Activated CD8-positive, alpha-beta memory T cell treated with anti-CD3 and anti-CD28 coated beads for 36 hours (primary cell): Measurements from ENCODE around the gene UBAC2. TPM values are rescaled to one million over a fixed set of nuclear protein-coding genes. Genes with fewer than 3 reads are reported as not detected.

ENCODE experiments used
- CTCF ChIA-PET: fragments of 350-600 bp; sonication (Branson Sonifier 250); formaldehyde crosslinking; loops from one replicate; lab custom pipeline; 2021; ENCODE audit warnings: antibody characterized with exemption; lab: Charles Lee
- POLR2A ChIA-PET: fragments of 350-600 bp; sonication (Branson Sonifier 250); formaldehyde crosslinking; loops from one replicate; lab custom pipeline; 2021; ENCODE audit warnings: antibody characterized with exemption; lab: Charles Lee
- total RNA-seq, 2 experiments: library from RNA; stranded (reverse); gene quantifications; one replicate each; pipeline ENCODE4 v1.2.3, GENCODE V29; 2021

Gene UBAC2
- total RNA-seq, 2 experiments from 2014 or later, result 61.6 to 62.4 TPM

- ChIA-PET CTCF (interaction anchor here (0.7 to 1.8 kb wide), 3 partner anchors 18 to 124 kb away, joined by 3 to 5 read pairs (median 3); no protein-coding TSS in a partner anchor), POLR2A (no interaction called here)
These were observed 218.1 kb downstream of the UBAC2 start for GRCh38 chr13:99418843-99419140.

GRCh38 chr13:99419591-99420243 lies 219.1 kb downstream of the UBAC2 start:
- CTCF ChIA-PET, result interaction anchor here (1.1 to 2.2 kb wide), 6 partner anchors 15 to 125 kb away, joined by 3 to 18 read pairs (median 4); no protein-coding TSS in a partner anchor
- POLR2A ChIA-PET, result no interaction called here

GRCh38 chr13:99421271-99421670 lies 220.6 kb downstream of the UBAC2 start:
- CTCF ChIA-PET, result interaction anchor here (0.6 to 2.2 kb wide), 7 partner anchors 9 to 438 kb away, joined by 3 to 18 read pairs (median 4); no protein-coding TSS in a partner anchor
- POLR2A ChIA-PET, result no interaction called here

- ChIA-PET CTCF (interaction anchor here (0.8 to 1.9 kb wide), 6 partner anchors 9 to 36 kb away, joined by 3 to 4 read pairs (median 3); no protein-coding TSS in a partner anchor), POLR2A (no interaction called here)
These were observed 221.3 kb downstream of the UBAC2 start for GRCh38 chr13:99421758-99422585.

GRCh38 chr13:99422586-99423220 lies 222.0 kb downstream of the UBAC2 start:
- ChIA-PET CTCF (interaction anchor here (0.7 to 1.9 kb wide), 5 partner anchors 9 to 37 kb away, joined by 3 to 4 read pairs (median 3); no protein-coding TSS in a partner anchor), POLR2A (no interaction called here)

- CTCF ChIA-PET, result interaction anchor here (1.1 to 1.8 kb wide), 3 partner anchors 9 to 37 kb away, joined by 4 to 10 read pairs (median 7); no protein-coding TSS in a partner anchor
- POLR2A ChIA-PET, result no interaction called here
These were observed 225.1 kb downstream of the UBAC2 start for GRCh38 chr13:99425485-99426341.

GRCh38 chr13:99426426-99426825 lies 225.8 kb downstream of the UBAC2 start:
- ChIA-PET CTCF (interaction anchor here (1.5 kb wide), 1 partner anchor 10 kb away, joined by 10 read pairs; no protein-coding TSS in a partner anchor), POLR2A (no interaction called here)

GRCh38 chr13:99429670-99430069 lies 229.0 kb downstream of the UBAC2 start:
- CTCF ChIA-PET, result no interaction called here
- POLR2A ChIA-PET, result no interaction called here

GRCh38 chr13:99431927-99432608 lies 231.4 kb downstream of the UBAC2 start:
- ChIA-PET CTCF (interaction anchor here (0.6 to 1.6 kb wide), 3 partner anchors 9 to 201 kb away, joined by 3 to 7 read pairs (median 4); no protein-coding TSS in a partner anchor), POLR2A (interaction anchor here (0.6 to 0.7 kb wide), 2 partner anchors 61 to 138 kb away, joined by 4 to 8 read pairs; no protein-coding TSS in a partner anchor)

- ChIA-PET POLR2A (no interaction called here), CTCF (interaction anchor here (0.6 to 5.2 kb wide), 6 partner anchors 10 to 200 kb away, joined by 3 to 90 read pairs (median 6); no protein-coding TSS in a partner anchor)
These were observed 232.2 kb downstream of the UBAC2 start for GRCh38 chr13:99432609-99433542.

- CTCF ChIA-PET, result interaction anchor here (0.6 to 5.2 kb wide), 10 partner anchors 11 to 257 kb away, joined by 3 to 90 read pairs (median 4); no protein-coding TSS in a partner anchor
These were observed 233.0 kb downstream of the UBAC2 start for GRCh38 chr13:99433543-99434075.

GRCh38 chr13:99434258-99434788 lies 233.7 kb downstream of the UBAC2 start:
- POLR2A ChIA-PET, result interaction anchor here (0.8 to 1.5 kb wide), 5 partner anchors 53 to 234 kb away, joined by 3 to 5 read pairs (median 4); partner anchors contain the start of gene UBAC2
- CTCF ChIA-PET, result interaction anchor here (0.6 to 5.2 kb wide), 16 partner anchors 9 to 309 kb away, joined by 3 to 90 read pairs (median 4); no protein-coding TSS in a partner anchor

More at GRCh38 chr13:99433543-99434075, 233.0 kb downstream of the UBAC2 start:
- POLR2A ChIA-PET, result interaction anchor here (1.5 kb wide), 1 partner anchor 81 kb away, joined by 4 read pairs; no protein-coding TSS in a partner anchor

GRCh38 chr13:99435116-99435515 lies 234.5 kb downstream of the UBAC2 start:
- ChIA-PET CTCF (interaction anchor here (0.6 to 5.2 kb wide), 18 partner anchors 10 to 310 kb away, joined by 3 to 90 read pairs (median 5); partner anchors contain the start of gene UBAC2), POLR2A (interaction anchor here (0.8 to 1.5 kb wide), 6 partner anchors 54 to 235 kb away, joined by 3 to 5 read pairs (median 4); partner anchors contain the start of gene UBAC2)

GRCh38 chr13:99435998-99436397 lies 235.3 kb downstream of the UBAC2 start:
- POLR2A ChIA-PET, result interaction anchor here (1.1 kb wide), 1 partner anchor 133 kb away, joined by 3 read pairs; no protein-coding TSS in a partner anchor
- CTCF ChIA-PET, result interaction anchor here (1.2 to 5.2 kb wide), 20 partner anchors 10 to 259 kb away, joined by 3 to 90 read pairs (median 6); no protein-coding TSS in a partner anchor
